Amygdala (tissue), 56 donors: ENCODE measurements around the gene MACROD2.
A peak's percentile ranks its signal among the peaks of the same experiment; 100 is the strongest.
"Not testable (repeated sequence)": the region's sequence is repeated elsewhere in the genome, so short reads cannot be mapped to it uniquely, and the experiment has no call there.

Source experiments
- DNase-seq, 56 donors: peaks; one replicate each; lab custom pipeline; 2025; lab: John Stamatoyannopoulos, UW

MACROD2 gene

GRCh38 chr20:15328084-15328483 is 1332.8 kb downstream of the MACROD2 start:
- DNase-seq = no peak

DNA sequence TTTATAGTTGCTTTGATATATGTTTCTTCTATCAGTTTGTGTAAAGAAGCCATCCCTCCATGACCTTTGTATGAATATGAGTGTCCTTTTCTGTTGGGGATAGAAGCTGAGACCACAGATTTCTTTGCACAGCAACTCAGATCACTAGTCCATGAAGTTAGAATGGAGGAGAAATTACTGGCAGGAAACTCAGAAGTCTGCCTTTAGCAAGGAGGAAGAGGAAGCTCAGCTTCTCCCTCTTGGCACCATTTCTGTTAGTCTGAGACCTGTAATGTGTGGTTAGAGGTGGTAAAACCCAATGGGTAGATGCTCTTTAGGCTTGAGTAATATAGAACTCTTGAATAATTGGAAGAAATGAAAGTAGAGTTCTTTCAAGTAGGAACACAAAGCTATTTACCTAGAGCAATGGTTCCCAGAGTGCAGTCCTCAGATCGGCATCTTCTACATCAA is 1337.4 kb downstream of the MACROD2 start:
- no peak for DNase-seq

- no peak for DNase-seq
These were observed 1337.9 kb downstream of the MACROD2 start for GRCh38 chr20:15333170-15333569.

DNA sequence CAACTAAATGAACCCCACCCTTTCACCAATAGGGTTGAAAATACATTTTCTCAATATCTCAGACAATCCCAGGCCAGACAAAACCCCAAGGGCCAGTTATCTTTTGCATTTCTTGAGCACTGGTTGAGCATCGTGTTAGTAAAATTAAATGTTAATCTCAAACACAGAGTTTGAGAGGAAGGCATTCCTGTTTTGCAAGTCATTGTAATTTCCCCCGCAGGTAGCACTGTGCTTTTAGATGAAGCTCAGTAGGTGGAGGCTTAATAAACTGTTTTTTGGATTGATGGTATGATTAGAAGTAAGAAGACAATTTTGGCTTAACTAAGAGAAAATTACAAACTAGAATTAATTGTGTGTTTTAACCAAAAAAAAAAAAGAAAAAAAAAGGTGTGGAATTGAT is 1340.7 kb downstream of the MACROD2 start:
- DNase-seq = no peak

GRCh38 chr20:15336536-15336935 is 1341.2 kb downstream of the MACROD2 start:
- DNase-seq = no peak

- peak in 12 of 56 donors; percentile 1 to 30 (median 10) for DNase-seq
These were observed 1343.9 kb downstream of the MACROD2 start for GRCh38 chr20:15339264-15339663.

GRCh38 chr20:15342991-15343523 is 1347.7 kb downstream of the MACROD2 start:
- DNase-seq = no peak

GRCh38 chr20:15345287-15345686 is 1350.0 kb downstream of the MACROD2 start:
- no peak for DNase-seq

DNA sequence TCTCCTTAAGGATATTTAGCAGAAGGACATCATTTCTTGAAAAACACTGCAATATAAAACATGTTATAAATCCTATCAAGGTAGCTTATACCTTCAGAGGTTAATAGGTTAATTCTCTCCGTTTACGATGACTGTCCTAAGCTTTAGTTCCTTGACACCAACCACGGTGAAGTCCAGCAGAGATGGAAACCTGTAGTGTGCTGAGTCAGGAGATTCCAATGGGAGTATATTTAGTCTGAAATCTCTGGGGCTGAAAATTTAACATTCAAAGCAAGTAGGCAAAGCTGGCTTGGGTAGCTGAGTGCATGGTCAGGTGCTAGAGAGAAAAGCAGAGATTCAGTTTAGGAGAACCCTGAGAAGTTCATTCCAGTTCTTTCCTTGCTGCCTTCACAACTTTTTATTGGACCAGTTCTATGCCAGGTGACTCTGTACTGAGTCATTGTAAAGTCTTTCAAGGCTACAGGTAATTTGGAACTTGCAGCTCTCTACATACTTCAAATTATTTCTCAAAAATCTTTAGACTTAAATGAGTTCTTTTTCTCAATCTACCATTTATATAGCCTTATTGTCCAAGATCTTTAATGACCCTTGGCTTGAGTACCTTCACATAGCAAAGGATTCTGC is 1351.5 kb downstream of the MACROD2 start:
- DNase-seq = no peak

- no peak for DNase-seq
These were observed 1363.7 kb downstream of the MACROD2 start for GRCh38 chr20:15359056-15359455.

- no peak for DNase-seq
These were observed 1367.5 kb downstream of the MACROD2 start for GRCh38 chr20:15362849-15363248.

GRCh38 chr20:15364781-15365180 is 1369.5 kb downstream of the MACROD2 start:
- DNase-seq = no peak

DNA sequence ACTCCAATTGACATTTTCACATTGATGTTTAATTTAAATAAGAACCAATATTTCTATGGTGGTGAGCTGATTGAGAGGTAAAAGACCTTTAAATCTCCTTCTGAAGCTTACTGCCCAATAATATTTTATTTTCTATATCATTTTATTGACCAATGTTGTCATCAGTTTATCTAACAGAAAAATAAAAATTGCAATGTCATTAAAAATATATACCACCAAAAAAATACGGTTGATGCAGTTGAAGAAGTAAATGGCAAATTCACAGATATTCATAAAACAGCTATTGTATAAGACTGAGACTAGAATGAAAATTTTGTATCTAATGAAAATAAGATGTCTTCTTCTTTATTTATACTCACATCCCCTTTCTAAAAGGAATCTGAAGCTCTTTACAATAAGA is 1375.1 kb downstream of the MACROD2 start:
- no peak for DNase-seq

DNA sequence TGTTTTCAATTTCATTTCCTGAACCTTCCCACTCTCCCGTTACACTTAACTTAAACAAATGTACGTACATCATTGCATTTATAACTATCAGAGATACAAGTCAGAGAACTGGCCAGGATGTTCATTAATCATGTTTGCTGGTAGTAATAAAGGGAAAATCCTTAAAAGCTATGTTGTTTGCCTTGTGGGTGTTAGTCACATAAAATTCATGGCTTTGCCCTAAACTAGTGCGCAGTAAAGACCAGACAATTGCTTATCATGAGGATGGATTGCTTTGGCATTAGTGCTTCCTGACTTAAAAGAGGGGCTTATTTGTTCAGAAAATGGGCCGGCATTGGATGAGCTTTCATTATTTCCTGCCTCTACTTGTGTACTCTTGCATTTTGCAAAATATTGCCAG is 1379.4 kb downstream of the MACROD2 start:
- no peak for DNase-seq

DNA sequence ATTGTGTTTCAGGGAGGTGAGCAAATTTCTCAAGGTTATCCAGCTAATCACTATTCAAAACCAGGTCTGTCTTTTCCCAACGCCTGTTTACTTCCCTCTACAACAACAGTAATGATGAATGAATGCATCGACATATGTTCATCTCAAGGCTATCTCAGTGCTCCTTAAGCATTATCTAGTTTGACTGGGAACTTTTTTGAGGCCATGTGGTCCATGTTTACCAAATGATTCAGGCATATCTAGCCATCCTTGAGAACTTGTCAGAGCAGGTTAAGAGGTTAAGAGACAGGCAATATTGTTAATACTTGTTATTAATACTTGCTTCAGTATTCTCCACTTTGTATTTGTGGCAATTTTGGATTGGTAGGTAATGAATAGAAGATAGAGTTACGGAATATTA is 1380.5 kb downstream of the MACROD2 start:
- DNase-seq = no peak

DNA sequence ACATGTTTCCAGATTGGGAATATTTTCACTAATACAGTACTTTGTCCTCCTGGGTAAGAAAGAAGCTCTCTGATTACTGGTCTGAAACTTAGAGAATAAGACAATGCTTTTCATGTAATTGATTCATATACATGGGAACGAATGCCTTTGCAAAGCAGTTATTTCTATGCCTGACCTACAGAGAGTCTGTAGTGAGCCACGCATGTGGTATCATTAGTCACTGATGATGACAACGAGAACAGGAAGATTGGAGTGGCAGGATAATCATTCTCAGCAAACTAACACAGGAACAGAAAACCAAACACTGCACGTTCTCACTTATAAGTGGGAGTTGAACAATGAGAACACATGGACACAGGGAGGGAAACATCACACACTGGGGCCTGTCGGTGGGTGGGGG is 1382.3 kb downstream of the MACROD2 start:
- DNase-seq = not testable (repeated sequence)

- DNase-seq = no peak
These were observed 1382.8 kb downstream of the MACROD2 start for GRCh38 chr20:15378151-15378550.

GRCh38 chr20:15379681-15380296 is 1384.5 kb downstream of the MACROD2 start:
- no peak for DNase-seq

GRCh38 chr20:15380770-15381169 is 1385.5 kb downstream of the MACROD2 start:
- no peak for DNase-seq

DNA sequence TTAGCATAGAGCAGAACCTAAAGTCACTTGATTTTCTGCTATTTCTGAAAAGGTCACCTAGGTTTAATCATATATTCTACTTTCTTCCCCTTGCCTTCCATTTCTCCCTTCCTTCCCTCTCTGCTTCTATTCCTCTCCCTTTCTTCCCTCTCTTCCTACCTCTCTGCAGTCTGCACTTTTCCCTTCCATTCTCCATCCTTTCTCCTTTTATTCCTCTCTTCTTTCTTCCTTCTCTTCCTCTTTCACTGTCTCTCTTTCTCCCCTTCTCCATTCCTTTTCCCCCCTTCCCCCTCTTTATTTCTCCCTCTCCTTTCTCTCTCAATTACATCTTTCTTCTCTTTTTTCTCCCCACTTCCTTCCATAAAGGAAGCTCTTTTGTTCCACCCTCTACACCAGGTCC is 1391.9 kb downstream of the MACROD2 start:
- DNase-seq = no peak

GRCh38 chr20:15395457-15395856 is 1400.1 kb downstream of the MACROD2 start:
- DNase-seq = no peak

GRCh38 chr20:15396026-15396425 is 1400.7 kb downstream of the MACROD2 start:
- no peak for DNase-seq
